ENCODE data around the gene MAGEE1.

The MAGEE1 gene

GRCh38 chrX:76427560-76428242 lies at the start of gene MAGEE1:
Gene MAGEE1, plus strand, starts transcription at chrX:76427710. Its CDS starts 221 bp downstream, at chrX:76427931.
- DNase-seq: peak; percentile 73

- DNase-seq: no peak
Observed at GRCh38 chrX:76398970-76399369, 28.5 kb upstream of the MAGEE1 start.

GRCh38 chrX:76407795-76408194 lies 19.7 kb upstream of the MAGEE1 start:
- no peak for DNase-seq

- DNase-seq: no peak
Observed at GRCh38 chrX:76420237-76420636, 7.3 kb upstream of the MAGEE1 start.

- no peak for DNase-seq
Observed at GRCh38 chrX:76428243-76429130, 977 bp downstream of the MAGEE1 start.

- no peak for DNase-seq
Observed at GRCh38 chrX:76433219-76433618, 5.7 kb downstream of the MAGEE1 start.

GRCh38 chrX:76434103-76434741 lies 6.7 kb downstream of the MAGEE1 start:
- no peak for DNase-seq

- DNase-seq: no peak
Observed at GRCh38 chrX:76439188-76439587, 11.7 kb downstream of the MAGEE1 start.

- no peak for DNase-seq
Observed at GRCh38 chrX:76453737-76454406, 26.4 kb downstream of the MAGEE1 start.

- peak; percentile 6 for DNase-seq
Observed at GRCh38 chrX:76454456-76454927, 27.0 kb downstream of the MAGEE1 start.

- no peak for DNase-seq
Observed at GRCh38 chrX:76477353-76477752, 49.8 kb downstream of the MAGEE1 start.
